NCI-H2107 treated with DMSO at 0.1 percent for 48 hours (cell line): ENCODE results near the gene APOLD1.
"Not testable (repeated sequence)": the region's sequence is repeated elsewhere in the genome, so short reads cannot be mapped to it uniquely, and the experiment has no call there.

Experiments used
- DNase-seq: peaks from one replicate; lab custom pipeline; 2025; ENCODE audit not compliant: unreplicated experiment; lab: John Stamatoyannopoulos, UW

The APOLD1 gene

GRCh38 chr12:12784911-12785814 lies at the start of gene APOLD1:
Gene APOLD1 (plus strand): TSS chr12:12785659. CDS start chr12:12785692, 33 bp downstream.
- no peak for DNase-seq

- peak; percentile 61 for DNase-seq
Observed at GRCh38 chr12:12736759-12737676, 48.4 kb upstream of the APOLD1 start.

- DNase-seq, result not testable (repeated sequence)
Observed at GRCh38 chr12:12738152-12738551, 47.3 kb upstream of the APOLD1 start.

GRCh38 chr12:12741660-12742059 lies 43.8 kb upstream of the APOLD1 start:
- DNase-seq, result no peak

- peak; percentile 71 for DNase-seq
Observed at GRCh38 chr12:12744546-12745305, 40.7 kb upstream of the APOLD1 start.

GRCh38 chr12:12745576-12746211 lies 39.8 kb upstream of the APOLD1 start:
- no peak for DNase-seq

GRCh38 chr12:12747278-12747677 lies 38.2 kb upstream of the APOLD1 start:
- DNase-seq, result no peak

- DNase-seq, result no peak
Observed at GRCh38 chr12:12748044-12748443, 37.4 kb upstream of the APOLD1 start.

GRCh38 chr12:12749433-12749832 lies 36.0 kb upstream of the APOLD1 start:
- no peak for DNase-seq

GRCh38 chr12:12755923-12756322 lies 29.5 kb upstream of the APOLD1 start:
- no peak for DNase-seq

- DNase-seq, result no peak
Observed at GRCh38 chr12:12757121-12757520, 28.3 kb upstream of the APOLD1 start.

- DNase-seq, result no peak
Observed at GRCh38 chr12:12759234-12759915, 26.1 kb upstream of the APOLD1 start.

- no peak for DNase-seq
Observed at GRCh38 chr12:12764824-12765223, 20.6 kb upstream of the APOLD1 start.

- no peak for DNase-seq
Observed at GRCh38 chr12:12770262-12770661, 15.2 kb upstream of the APOLD1 start.

- no peak for DNase-seq
Observed at GRCh38 chr12:12774791-12775190, 10.7 kb upstream of the APOLD1 start.

GRCh38 chr12:12776261-12776660 lies 9.2 kb upstream of the APOLD1 start:
- peak; percentile 98 for DNase-seq

GRCh38 chr12:12777092-12777491 lies 8.4 kb upstream of the APOLD1 start:
- no peak for DNase-seq

- no peak for DNase-seq
Observed at GRCh38 chr12:12779007-12779406, 6.5 kb upstream of the APOLD1 start.

GRCh38 chr12:12779529-12779928 lies 5.9 kb upstream of the APOLD1 start:
- peak; percentile 81 for DNase-seq

- DNase-seq, result no peak
Observed at GRCh38 chr12:12784116-12784515, 1.3 kb upstream of the APOLD1 start.
